Stimulated activated CD4-positive, alpha-beta T cell treated with anti-CD3 and anti-CD28 coated beads, Interleukin-4, amount 100 ng/mL, for 4 hours (primary cell): ENCODE results near the gene DNM2.

ENCODE experiments used
- DNase-seq, 2 experiments: peaks; one replicate each; pipeline ENCODE4 v3.0.0-alpha.2; 2020

Gene DNM2

GRCh38 chr19:10784257-10784656 lies 66.4 kb downstream of the DNM2 start:
- DNase-seq = no peak

DNA sequence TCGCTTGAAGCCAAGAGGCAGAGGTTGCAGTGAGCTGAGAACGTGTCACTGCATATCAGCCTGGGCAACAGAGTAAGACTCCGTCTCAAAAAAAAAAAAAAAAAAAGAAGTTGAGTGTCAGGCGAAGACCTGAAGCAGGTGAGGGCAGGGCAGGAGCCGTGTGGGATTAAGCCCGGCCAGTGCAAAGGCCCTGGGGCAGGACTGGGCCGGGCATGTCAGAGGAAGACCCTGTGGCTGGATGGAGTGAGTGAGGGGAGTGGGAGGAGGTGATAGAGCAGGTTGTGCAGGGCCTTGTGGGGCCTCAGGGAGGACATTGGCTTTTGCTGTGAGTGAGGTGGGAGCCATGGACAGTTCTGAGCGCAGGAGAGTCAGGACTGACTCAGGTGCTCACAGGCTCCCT lies 70.3 kb downstream of the DNM2 start:
- no peak for DNase-seq

DNA sequence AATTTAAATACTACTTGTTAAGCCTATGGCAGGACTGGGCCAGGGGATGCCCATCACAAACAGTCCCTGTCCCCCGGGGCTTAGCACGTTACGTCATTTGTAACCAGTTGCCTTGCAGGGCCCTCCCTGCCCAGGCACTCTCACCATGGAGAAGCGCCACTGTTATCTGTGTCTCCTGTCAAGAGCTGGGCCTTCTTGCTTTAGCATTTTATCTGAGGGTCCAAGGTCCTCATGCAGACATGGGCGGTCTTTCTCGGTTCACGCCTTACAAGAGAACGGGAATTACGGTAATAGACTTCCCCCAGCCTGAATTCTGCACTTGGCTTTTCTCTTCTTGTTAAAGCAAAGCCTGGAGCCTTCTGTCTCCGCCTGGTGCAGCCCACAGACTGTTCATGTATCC lies 72.0 kb downstream of the DNM2 start:
- DNase-seq = no peak

DNA sequence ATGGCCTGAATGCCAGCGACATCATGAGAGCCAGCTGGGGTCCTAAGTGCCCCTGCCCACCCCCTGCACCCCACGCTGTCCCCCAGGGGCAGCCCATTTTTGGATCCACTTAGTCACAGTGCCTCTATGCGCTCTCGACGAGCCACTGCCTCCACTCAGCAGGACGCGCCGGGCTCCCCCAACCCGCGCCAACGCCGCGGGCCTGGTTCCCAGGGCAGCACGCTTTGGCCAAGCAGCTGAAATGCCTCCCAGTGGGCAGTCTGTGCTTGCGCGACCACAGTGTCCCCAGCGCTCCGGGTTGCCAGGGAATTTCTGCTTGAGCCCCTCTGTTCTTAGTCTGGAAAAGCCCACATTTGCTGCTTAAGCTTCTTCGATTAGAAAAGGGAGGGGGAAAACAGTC lies 78.8 kb downstream of the DNM2 start:
- no peak for DNase-seq

- DNase-seq = peak; percentile 15 to 21
These were observed 79.2 kb downstream of the DNM2 start for GRCh38 chr19:10797078-10797477.

DNA sequence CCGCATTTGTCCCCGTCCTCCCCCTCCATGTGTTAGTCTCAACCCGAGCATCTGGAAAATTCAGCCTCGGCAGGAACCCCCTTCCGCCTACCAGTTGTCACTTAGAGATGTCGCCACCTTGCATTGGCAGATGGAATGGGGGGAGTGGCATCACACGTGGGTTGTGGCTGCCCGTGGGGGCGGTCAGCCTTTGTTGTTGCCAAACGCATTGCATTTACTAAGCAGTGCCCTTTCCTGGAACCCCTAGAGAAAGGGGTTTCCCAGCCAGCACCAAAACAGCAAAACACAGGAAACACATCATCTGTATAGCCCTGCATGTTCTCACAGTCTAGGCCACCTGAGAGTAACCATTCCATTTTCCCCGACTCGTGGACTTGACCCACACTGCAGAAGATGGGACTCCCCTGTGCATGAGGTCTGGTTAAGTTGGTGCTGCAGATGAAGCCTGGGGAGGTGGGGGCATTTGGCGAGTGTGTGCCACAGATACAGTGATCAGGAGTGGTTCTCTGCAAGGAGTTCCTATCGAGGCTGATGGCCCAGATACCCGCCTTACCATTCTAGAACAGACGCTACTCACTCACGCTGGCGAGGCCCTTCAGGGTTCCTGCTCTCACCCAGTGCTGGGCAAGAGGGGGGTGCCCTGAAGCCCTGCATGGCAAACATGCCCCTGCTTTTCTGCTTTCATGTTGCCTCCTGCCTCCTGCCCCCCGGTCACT lies 79.8 kb downstream of the DNM2 start:
- DNase-seq = peak; percentile 71 to 91

- DNase-seq = no peak
These were observed 82.6 kb downstream of the DNM2 start for GRCh38 chr19:10800488-10800887.

DNA sequence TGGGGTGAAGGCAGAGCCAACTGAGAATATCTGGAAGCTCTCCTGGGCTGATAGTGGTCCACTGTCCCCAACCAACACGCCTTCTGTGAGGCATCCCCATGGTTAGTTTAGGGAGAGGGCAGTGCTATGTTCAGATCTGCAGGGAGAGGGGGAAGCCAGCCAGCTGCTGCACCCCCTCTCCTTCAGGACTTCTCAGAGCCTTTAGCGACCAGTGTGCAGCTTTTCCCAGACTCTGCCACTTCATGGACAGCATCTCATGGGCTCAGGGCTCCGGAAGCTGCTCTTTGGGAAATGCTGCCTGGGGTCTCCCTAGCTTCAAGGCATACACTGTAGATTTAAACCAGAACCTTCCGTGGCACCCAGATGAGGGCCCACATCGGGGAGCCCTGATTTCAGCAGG lies 84.6 kb downstream of the DNM2 start:
- no peak for DNase-seq

DNA sequence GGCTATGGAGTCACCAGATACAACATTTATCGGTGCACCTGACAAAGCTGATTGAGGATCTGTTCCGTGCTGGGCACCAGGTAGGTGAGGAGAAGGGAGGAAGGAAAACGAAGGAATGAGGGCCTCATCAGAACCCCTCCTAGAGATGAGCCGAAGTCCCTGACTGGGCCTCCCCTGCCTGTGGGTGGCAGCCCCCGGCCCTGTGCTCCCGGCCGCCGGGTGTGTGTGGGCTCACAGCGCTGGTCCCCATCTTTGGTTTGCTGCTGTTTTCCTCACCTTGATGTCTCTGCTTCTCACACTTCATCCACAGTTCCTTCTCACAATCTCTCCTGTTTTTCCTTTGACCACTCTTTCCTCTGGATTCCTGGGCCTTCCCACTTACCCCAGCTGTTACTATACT lies 85.4 kb downstream of the DNM2 start:
- DNase-seq = no peak

- no peak for DNase-seq
These were observed 87.3 kb downstream of the DNM2 start for GRCh38 chr19:10805065-10805757.

DNA sequence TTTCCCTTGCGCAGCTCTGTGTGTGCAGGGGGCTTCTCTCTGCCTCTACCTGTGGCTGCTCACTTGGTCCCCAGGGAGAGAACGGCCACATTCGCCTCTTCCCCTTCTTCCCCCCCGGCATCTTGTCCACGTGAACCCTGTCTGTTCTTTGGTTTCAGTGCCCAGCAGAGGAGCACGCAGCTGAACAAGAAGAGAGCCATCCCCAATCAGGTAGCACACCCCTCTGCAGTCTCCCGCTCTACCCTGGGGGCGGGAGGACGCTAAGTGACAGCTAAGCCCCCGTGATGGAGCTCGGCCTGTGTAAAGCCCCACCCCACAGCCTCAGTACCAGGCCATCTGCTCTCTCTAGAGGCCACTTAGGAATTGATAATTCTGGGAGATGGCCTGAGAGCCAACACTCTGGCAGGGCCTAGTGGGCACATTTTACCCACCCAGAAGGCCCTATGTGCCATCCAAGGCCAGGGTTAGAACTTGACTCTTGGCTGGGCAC lies 87.9 kb downstream of the DNM2 start:
- DNase-seq = no peak

DNA sequence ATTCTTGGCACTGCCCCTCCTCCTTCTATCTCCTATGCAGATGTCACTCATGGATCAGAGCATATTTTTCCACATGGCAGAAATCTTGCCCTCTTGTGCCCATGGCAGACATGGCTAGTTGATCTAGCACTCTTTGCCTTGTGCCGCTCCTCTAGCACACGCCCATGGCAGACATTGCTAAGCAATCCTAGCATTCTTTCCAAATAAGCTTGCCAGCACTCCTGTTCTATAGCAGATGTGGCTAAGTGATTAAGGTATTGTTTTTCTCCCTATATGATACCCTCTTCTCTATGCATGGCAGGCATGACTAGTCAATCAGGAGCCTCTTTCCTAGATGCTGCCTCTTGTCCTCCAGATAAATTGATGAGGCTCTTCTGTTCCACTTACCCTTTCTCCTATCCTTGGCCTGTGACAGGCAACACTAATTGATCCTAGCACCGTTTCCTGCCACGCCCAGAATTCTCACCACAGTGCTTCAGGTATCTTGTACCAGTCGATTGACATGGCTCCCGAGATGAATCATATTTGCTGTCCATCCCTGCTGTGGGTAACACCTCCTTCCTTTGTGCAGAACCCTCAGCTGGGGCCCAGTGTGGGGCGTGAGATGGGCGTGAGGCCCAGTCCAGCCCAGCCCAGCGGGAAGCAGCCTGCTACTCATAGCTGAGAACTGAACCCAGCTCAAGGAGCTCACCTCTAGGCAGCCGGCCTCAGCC lies 91.2 kb downstream of the DNM2 start:
- DNase-seq = peak in 1 of 2 experiments; percentile 11

DNA sequence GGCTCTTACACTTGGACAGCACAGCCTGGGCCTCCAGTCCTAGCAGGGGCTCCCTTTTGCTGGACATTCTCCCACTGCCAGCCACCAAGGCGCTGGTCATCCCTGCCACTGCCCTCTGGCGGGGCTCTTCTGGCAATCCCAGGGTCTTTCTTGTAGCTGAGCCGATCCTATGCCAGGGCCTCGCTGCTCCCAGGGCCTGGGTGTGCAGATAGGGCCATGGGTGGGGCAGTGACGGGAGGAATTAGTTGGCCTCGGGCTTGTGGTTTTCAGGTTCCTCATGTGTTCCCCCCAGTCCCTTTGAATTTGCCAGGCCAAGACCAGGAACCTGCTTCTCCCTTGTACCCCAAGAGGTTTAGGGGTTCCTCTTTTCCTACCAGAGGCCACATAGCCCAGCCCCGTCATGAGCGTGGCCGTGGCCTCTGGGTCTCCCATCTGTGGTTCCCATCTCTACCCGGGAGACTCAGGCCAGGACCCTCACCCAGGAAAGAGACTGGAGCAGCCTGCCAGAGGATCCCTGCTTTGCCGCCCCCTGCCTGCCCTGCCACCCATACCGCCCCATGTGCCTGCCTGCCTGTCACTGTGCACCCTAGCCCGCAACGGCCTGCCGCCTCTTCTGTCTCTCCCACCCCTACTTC lies 91.9 kb downstream of the DNM2 start:
- DNase-seq = no peak

GRCh38 chr19:10811391-10812111 lies 93.7 kb downstream of the DNM2 start:
- no peak for DNase-seq

- DNase-seq = no peak
These were observed 94.3 kb downstream of the DNM2 start for GRCh38 chr19:10812196-10812595.

- DNase-seq = peak in 1 of 2 experiments; percentile 15
These were observed 95.1 kb downstream of the DNM2 start for GRCh38 chr19:10812902-10813404.

DNA sequence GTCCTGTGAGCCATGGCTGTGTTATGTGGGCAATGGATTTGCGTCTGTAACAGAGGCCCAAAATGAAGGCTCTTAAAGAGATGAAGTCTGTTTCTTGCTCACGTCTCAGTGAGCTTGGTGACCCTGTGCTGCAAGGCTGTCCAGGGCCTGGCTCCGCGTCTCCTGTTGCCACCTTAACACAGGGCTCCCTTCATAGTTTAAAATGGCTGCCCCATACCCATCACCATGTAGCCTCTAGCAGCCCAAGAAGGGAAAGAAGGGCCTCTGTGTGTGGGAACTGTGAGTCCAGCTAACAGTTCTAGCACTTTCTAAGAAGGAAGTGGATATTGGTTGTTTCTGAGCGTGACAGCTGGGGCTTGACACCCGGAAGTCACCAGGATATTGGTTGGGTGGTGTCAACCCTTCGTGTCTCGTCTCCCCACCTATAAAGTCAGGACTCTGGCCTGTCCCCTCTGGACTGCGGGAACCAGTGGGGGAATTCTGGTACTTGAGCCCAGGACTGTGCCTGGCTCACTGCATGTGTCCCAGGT lies 97.2 kb downstream of the DNM2 start:
- DNase-seq = no peak

GRCh38 chr19:10815969-10816644 lies 98.2 kb downstream of the DNM2 start:
- DNase-seq = no peak

DNA sequence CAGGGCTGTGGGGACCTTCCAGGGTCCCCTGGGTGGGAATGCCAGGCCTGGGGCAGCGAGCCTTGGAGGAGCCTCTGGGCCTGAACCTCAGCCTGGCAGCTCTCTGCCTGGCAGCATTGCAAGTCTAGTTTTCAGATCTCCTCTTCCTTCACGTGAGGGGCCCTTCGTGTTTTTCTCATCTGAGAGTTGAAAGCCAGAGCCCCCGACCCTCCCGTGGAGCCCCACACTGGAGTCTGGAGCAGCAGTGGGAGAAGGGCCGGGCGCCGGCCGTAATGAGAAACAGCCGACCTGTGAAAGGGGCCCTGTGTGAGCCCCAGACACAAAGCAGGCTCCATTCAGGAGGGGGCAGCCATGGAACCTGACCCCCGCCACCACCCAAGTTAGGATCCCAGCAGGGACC lies 98.8 kb downstream of the DNM2 start:
- DNase-seq = no peak

DNA sequence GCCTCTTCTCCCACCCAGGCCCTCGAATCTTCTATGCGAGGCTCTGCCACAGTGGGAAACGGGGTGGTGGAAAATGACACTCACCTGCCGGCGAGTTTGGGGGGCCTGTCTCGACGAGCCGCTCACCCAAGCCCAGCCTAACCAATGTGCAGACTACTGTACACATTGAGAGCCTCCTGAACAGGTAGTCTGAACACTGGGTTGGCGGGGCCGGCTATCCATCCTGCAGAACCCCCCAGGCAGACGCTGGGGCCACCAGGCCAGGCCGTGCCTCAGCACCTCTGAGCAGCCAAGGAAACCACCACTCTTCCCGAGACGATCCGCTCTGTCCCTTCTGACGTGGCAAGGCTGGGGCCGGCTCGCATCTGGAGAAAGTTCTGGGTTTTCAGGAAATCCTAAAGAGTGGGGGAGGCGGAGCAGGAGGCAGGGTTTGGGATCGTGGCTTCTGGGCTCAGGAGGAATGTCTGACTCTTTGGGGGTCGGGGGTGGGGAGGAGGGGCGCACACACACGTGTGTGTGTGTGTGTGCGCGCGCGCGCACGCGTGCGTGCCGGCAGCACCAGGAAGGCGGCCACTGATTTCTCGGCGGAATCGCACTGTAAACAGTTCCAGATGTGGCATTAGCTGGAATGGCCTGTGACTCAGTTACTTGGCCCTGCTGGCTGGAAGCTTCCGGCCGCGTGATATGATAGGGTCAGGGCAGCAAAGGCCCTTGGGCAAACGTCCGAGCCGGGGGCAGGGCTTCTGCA lies 99.6 kb downstream of the DNM2 start:
- DNase-seq = no peak
